GM12875 (cell line): ENCODE results near the gene CNDP2.

Experiments used
- H3K4me3 ChIP-seq: one replicate; pipeline ENCODE4 v1.5.1; 2011; ENCODE audit warnings: low read depth, low read length, control low read depth
- CTCF ChIP-seq: IDR thresholded peaks from 2 replicates; pipeline ENCODE4 v1.5.1; 2011; ENCODE audit warnings: low read depth, mild to moderate bottlenecking, control low read depth, inconsistent platforms, low read length, moderate library complexity, borderline replicate concordance; ENCODE audit not compliant: insufficient read depth

Gene CNDP2

GRCh38 chr18:74499633-74500032 lies 3.5 kb downstream of the CNDP2 start:
- no peak for TF ChIP-seq CTCF
- H3K4me3 ChIP-seq, result peak overlapping the region; percentile 59

- peak overlapping the region; percentile 31 for H3K4me3 ChIP-seq
- TF ChIP-seq CTCF, result no peak
Measured at GRCh38 chr18:74500372-74500771, 4.2 kb downstream of the CNDP2 start.

- peak overlapping the region; percentile 31 for H3K4me3 ChIP-seq
Measured at GRCh38 chr18:74500774-74501173, 4.6 kb downstream of the CNDP2 start.

- peak overlapping the region; percentile 31 for H3K4me3 ChIP-seq
Measured at GRCh38 chr18:74501386-74501785, 5.2 kb downstream of the CNDP2 start.

GRCh38 chr18:74503137-74503536 lies 7.0 kb downstream of the CNDP2 start:
- no peak for TF ChIP-seq CTCF
- no peak overlapping the region for H3K4me3 ChIP-seq

More at GRCh38 chr18:74501386-74501785, 5.2 kb downstream of the CNDP2 start:
- no peak for TF ChIP-seq CTCF

GRCh38 chr18:74505776-74506175 lies 9.6 kb downstream of the CNDP2 start:
- no peak overlapping the region for H3K4me3 ChIP-seq
- no peak for TF ChIP-seq CTCF

- TF ChIP-seq CTCF, result no peak
- H3K4me3 ChIP-seq, result no peak overlapping the region
Measured at GRCh38 chr18:74506448-74507084, 10.4 kb downstream of the CNDP2 start.

- H3K4me3 ChIP-seq, result no peak overlapping the region
- TF ChIP-seq CTCF, result no peak
Measured at GRCh38 chr18:74507097-74507881, 11.1 kb downstream of the CNDP2 start.
